ENCODE measurements around the gene KCTD4. TPM values are rescaled to one million over a fixed set of nuclear protein-coding genes. Genes with fewer than 3 reads are reported as not detected.

KCTD4 gene
- polyA plus RNA-seq, 3 donors, result 0.12 TPM; not detected in 2

GRCh38 chr13:45226024-45226423, 25.2 kb upstream of the KCTD4 start:
- H3K9me3 Mint-ChIP-seq, result no peaks in the 10 kb centered on the region
- H3K27me3 Mint-ChIP-seq (ENCODE audit: low read depth in 3 of 3), result peaks cover 0 to 2% (median 0%) of the 10 kb centered on the region in 3 donors
- Histone ChIP-seq H3K4me1 (ENCODE audit: control insufficient read depth in 1 of 2, insufficient read depth in 2 of 2, low read length in 2 of 2) (peaks cover 0 to 2% of the 10 kb centered on the region in 2 donors), H3K36me3 (replicated peaks in 1 of 2; ENCODE audit: control insufficient read depth in 1 of 2, insufficient read depth in 2 of 2, low read length in 2 of 2) (no peaks in the 10 kb centered on the region), H3K27ac (ENCODE audit: low read depth in 1 of 2, low read length in 2 of 2) (no peak overlapping the region), H3K9me3 (replicated peaks in 1 of 2; ENCODE audit: control insufficient read depth in 1 of 2, insufficient read depth in 1 of 2, low read length in 2 of 2) (no peaks in the 10 kb centered on the region), H3K79me2 (ENCODE audit: insufficient read depth, low read length) (no peaks in the 10 kb centered on the region), H3K4me3 (replicated peaks in 1 of 3; ENCODE audit: low read depth in 2 of 3, low read length in 3 of 3) (no peak overlapping the region), H3K27me3 (ENCODE audit: control insufficient read depth in 2 of 2, insufficient read depth in 2 of 2, low read length in 2 of 2) (no peaks in the 10 kb centered on the region), H2AFZ (ENCODE audit: insufficient read depth, low read depth, low read length, poor library complexity, severe bottlenecking) (no peak overlapping the region), H3K9ac (ENCODE audit: insufficient read depth, low read length, poor library complexity, severe bottlenecking) (no peak overlapping the region), H4K20me1 (ENCODE audit: insufficient read depth, low read length) (peaks cover 5% of the 10 kb centered on the region), H3K4me2 (replicated peaks; ENCODE audit: extremely low read depth, low read length, poor library complexity, severe bottlenecking) (no peak overlapping the region)
- H3K27ac Mint-ChIP-seq, result no peak overlapping the region
- TF ChIP-seq CTCF (IDR thresholded peaks at IDR 0.05), result no peak
- DNase-seq, result no peak
- intact Hi-C loops (cut with micrococcal nuclease), result no loop called here
- peaks cover 8% of the 10 kb centered on the region for H3K4me1 Mint-ChIP-seq
- H3K4me3 Mint-ChIP-seq, result no peak overlapping the region
- H3K36me3 Mint-ChIP-seq, result peaks cover 8 to 20% of the 10 kb centered on the region in 2 donors
- WGBS (ENCODE audit: insufficient coverage), result 50% methylated on average over 1 of the region's 3 CpGs

GRCh38 chr13:45225370-45225769, 24.5 kb upstream of the KCTD4 start:
- no peak overlapping the region for H3K27ac Mint-ChIP-seq
- no peak overlapping the region for H3K4me3 ChIP-seq (replicated peaks in 1 of 3; ENCODE audit: low read depth in 2 of 3, low read length in 3 of 3)
- peaks cover 0 to 4% (median 0%) of the 10 kb centered on the region in 3 donors for H3K27me3 Mint-ChIP-seq (ENCODE audit: low read depth in 3 of 3)
- 100% methylated on average over 2 of the region's 4 CpGs for WGBS (ENCODE audit: insufficient coverage)
- no peak overlapping the region for H3K27ac ChIP-seq (ENCODE audit: low read depth in 1 of 2, low read length in 2 of 2)
- no peak overlapping the region for H3K9ac ChIP-seq (ENCODE audit: insufficient read depth, low read length, poor library complexity, severe bottlenecking)
- no peaks in the 10 kb centered on the region for H3K27me3 ChIP-seq (ENCODE audit: control insufficient read depth in 2 of 2, insufficient read depth in 2 of 2, low read length in 2 of 2)
- H3K4me1 ChIP-seq (ENCODE audit: control insufficient read depth in 1 of 2, insufficient read depth in 2 of 2, low read length in 2 of 2), result peaks cover 0 to 2% of the 10 kb centered on the region in 2 donors
- H4K20me1 ChIP-seq (ENCODE audit: insufficient read depth, low read length), result peaks cover 10% of the 10 kb centered on the region
- DNase-seq, result no peak
- H3K79me2 ChIP-seq (ENCODE audit: insufficient read depth, low read length), result no peaks in the 10 kb centered on the region
- no peak overlapping the region for H3K4me3 Mint-ChIP-seq
- intact Hi-C loops (cut with micrococcal nuclease), result no loop called here
- H3K36me3 ChIP-seq (replicated peaks in 1 of 2; ENCODE audit: control insufficient read depth in 1 of 2, insufficient read depth in 2 of 2, low read length in 2 of 2), result no peaks in the 10 kb centered on the region
- H2AFZ ChIP-seq (ENCODE audit: insufficient read depth, low read depth, low read length, poor library complexity, severe bottlenecking), result no peak overlapping the region
- H3K9me3 ChIP-seq (replicated peaks in 1 of 2; ENCODE audit: control insufficient read depth in 1 of 2, insufficient read depth in 1 of 2, low read length in 2 of 2), result no peaks in the 10 kb centered on the region
- no peaks in the 10 kb centered on the region for H3K9me3 Mint-ChIP-seq
- H3K4me1 Mint-ChIP-seq, result peaks cover 9% of the 10 kb centered on the region
- no peak for TF ChIP-seq CTCF (IDR thresholded peaks at IDR 0.05)
- H3K36me3 Mint-ChIP-seq, result peaks cover 10 to 22% of the 10 kb centered on the region in 2 donors
- no peak overlapping the region for H3K4me2 ChIP-seq (replicated peaks; ENCODE audit: extremely low read depth, low read length, poor library complexity, severe bottlenecking)

All from CD14-positive monocyte (primary cell).